Endothelial cell of umbilical vein (primary cell): ENCODE measurements around the gene MGST2.

ENCODE experiments used
- CTCF ChIP-seq, 2 donors: IDR thresholded peaks; 1 replicate in 1 of 2; 2 replicates in 1 of 2; pipeline ENCODE4 v1.5.1; 2011; ENCODE audit warnings: low read length in 2 of 2, mild to moderate bottlenecking in 2 of 2, moderate library complexity in 2 of 2, control low read depth in 1 of 2, inconsistent platforms in 1 of 2, low read depth in 1 of 2; ENCODE audit not compliant: insufficient read depth in 1 of 2; ENCODE audit errors: extremely low read depth in 1 of 2
- EZH2 ChIP-seq: IDR thresholded peaks from 2 replicates; pipeline ENCODE4 v1.6.1; 2012; ENCODE audit warnings: borderline replicate concordance, low read depth, mild to moderate bottlenecking, moderate library complexity, low read length, inconsistent platforms; ENCODE audit not compliant: severe bottlenecking
- MYC ChIP-seq: IDR thresholded peaks from one replicate; pipeline ENCODE4 v1.6.1; 2011; ENCODE audit warnings: mild to moderate bottlenecking, low read depth, low read length
- POLR2A ChIP-seq: IDR thresholded peaks from 2 replicates; pipeline ENCODE4 v1.6.1; 2012; ENCODE audit warnings: low read depth, mild to moderate bottlenecking, control low read depth, low read length
- POLR2AphosphoS5 ChIP-seq: IDR thresholded peaks from 2 replicates; pipeline ENCODE4 v1.6.1; 2012; ENCODE audit warnings: low read depth, mild to moderate bottlenecking, control low read depth, low read length, moderate library complexity; ENCODE audit not compliant: insufficient read depth

GRCh38 chr4:139670775-139671174 is 5.2 kb downstream of the MGST2 start:
- no peak for TF ChIP-seq POLR2AphosphoS5
- TF ChIP-seq EZH2: no peak
- no peak for TF ChIP-seq POLR2A
- TF ChIP-seq CTCF (IDR thresholded peaks at IDR 0.05; ENCODE audit: extremely low read depth in 1 of 2, insufficient read depth in 1 of 2, low read depth in 1 of 2, low read length in 2 of 2): no peak
- TF ChIP-seq MYC: no peak
